NCI-H2227 (cell line): ENCODE results near the gene HRCT1.
"Not testable (repeated sequence)": the region's sequence is repeated elsewhere in the genome, so short reads cannot be mapped to it uniquely, and the experiment has no call there.

Experiments
- DNase-seq: peaks from one replicate; lab custom pipeline; 2025; ENCODE audit not compliant: unreplicated experiment; lab: John Stamatoyannopoulos, UW

HRCT1 gene

DNA sequence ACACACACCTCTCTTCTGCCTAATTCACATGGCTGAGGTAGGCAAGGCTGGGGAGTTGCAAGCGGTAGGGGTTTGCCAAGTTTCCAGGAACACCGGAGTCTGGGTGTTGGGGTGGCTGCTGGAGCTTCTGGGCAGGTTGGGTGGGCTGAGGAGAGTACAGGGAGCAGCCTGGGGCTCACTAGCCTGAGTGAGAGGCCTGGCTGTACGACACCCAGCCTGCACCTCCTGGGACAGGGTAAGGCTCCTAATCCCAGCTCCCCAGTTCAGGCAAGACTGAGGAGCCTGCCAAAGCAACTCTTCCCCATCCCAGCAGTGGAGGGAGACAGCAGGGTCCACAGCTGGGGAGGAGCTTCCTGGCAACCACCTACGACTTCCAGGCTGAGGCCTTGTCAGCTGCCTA, 11.3 kb downstream of the HRCT1 start:
- DNase-seq = no peak

DNA sequence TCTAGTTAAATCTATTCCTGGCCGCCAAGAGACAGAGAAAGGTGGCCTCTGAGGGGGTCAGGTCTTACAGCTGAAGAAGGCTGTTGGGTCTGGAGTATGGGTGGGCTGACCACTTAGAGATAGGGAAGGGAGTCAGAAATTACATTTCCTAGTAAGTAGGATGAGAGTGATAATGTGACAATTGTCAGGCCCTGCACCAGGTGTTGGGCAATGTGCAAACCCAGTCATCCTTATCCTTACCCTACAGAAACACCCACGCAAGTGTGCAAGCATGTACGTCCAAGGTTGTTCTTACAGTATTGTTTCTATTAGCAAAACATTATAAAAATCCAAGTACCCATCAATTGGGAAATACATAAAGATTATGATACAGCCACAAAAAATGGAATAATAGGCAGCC, 12.8 kb downstream of the HRCT1 start:
- no peak for DNase-seq

DNA sequence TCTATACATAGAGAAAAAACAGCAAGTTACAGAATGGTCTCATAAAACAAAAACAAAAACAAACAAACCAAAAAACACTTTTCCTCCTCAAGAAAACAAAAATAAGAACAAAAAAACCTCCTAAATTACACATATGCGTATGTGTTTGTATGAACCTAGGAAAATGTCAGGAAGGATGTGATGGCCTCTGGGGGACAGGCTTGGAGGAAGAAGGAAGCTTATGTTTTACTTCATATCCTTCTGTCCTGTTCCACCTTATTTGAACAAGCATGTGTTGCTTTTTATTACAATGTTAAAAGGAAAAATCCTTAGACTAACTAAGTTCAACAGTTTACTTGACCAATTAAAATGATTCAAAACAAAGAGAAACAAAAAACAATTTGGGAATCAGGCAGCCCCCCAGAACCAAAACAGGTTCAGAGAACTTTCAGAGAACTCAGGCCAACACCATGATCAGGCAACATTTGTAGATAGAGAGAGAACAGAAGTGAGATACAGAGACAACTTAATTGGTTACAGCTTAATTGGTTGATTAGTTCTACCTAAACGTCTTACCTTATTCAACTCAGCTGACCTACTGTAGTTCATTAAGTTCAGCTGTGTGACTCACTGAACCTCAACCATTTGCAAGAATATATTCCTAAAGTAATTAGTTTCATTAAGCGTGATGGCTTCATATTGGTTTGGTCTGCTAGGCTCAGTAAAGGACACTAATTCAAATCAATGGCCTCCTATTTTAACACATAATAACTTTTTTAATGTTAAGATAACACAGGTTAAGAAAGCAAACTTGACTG, 13.4 kb downstream of the HRCT1 start:
- DNase-seq = no peak

DNA sequence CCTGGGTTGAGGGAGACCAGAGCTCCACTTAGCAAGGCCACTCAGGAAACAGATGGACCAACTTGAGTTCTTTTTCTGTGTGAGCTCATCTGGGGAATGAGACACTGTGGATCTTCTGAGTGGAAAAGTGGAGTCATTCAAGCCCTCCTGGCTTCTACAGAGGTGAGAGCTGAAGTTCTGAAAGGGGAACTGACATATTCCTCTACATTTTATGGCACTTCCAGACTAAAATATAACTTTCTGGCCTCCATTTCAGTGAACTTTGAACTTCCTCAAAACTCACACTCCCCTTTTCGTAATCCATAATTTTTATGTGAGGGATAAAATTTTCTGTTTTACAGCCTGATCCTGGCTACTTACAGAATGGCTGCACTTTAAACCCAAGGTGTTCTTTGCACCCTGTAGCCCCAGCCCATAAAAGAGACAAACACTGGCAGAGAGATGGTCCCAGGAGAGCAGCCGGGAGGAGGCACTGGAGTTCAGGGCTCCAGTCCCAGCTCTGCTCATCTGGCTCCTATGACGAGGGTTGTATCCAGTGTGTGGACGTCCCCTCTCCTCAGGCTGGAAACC, 14.1 kb downstream of the HRCT1 start:
- no peak for DNase-seq

DNA sequence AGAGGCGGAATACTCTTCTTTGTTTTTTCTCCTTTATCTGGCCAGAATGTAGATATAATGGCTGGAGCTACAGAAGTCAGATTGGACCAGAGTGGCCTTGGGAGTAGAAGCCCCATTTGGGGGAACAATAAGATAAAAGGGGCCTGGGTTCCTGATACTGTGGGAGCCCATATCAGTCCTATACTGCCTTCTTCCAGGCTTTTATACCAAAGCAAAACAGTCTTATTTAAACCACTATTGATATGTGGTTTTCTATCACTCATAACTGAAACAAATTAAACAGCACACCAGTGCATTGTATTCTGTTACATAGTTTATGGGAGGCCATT, 17.6 kb downstream of the HRCT1 start:
- DNase-seq = no peak

DNA sequence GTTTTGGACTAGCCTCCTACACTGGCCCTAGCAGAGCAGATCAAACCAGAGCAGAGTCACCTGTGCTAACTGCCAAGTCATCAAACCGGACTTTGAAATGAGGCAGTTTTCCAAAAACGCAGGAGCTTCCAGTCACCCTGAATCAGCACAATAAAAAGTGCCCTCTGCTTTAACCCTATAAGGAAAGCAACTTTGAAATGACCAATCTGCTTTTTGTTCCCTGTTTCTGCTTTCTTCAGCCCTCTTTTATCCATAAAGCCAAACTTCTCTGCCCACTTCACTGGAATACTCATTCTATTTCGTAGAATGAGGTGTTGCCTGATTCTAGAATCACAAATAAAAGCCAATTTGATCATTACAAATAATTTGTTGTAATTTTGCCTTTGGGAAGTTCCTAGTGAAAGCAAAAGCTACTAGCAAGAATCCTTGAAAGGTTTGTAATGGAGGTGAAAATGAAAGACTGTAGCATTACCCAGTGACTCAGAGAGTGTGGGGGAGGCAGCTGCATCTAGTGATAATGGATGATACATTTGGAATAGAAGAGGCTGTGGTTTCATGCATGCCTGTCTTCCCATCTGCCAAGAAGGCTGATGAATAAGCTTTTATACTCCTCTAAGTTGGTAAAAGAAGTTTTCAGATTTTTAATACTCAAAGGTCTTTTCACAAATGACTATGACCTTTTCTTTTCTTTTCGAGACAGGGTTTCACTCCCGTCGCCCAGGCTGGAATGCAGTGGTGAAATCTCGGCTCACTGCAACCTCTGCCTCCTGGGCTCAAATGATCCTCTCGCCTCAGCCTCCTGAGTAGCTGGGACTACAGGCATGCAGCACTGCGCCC, 18.1 kb downstream of the HRCT1 start:
- DNase-seq = no peak

DNA sequence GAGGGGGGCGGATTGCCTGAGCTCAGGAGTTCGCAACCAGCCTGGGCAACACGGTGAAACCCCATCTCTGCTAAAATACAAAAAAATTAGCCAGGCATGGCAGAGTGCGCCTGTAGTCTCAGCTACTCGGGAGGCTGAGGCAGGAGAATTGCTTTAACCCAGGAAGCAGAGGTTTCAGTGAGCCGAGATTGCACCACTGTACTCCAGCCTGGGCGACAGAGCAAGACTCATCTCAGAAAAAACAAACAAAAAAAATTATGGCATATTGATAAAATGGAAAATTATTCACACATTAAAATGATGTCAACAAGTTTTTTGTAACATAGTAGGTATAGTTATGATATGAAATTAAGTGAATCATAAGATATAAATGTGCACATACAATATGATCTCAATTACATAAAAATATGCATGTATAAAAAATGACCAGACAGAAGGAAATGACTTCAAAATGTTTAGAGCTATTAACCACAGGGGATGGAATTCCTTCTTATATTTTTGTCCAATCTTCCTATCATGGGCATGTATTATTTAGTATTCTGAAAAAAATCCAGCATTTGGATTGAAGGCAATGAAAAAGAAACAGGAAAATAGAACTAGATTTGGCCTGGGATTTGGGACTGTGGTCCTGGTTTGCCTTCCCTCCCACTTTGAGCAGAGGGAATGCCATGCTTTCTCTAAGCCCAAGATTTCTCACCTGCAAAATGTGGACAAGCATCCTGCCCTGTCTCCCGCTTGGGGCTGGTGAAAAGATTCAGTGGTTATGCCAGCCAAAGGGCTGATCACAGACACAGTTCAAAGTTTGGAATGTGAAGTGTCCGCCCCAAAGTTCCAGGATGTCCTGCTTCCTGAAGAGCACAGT, 22.8 kb downstream of the HRCT1 start:
- DNase-seq = no peak

DNA sequence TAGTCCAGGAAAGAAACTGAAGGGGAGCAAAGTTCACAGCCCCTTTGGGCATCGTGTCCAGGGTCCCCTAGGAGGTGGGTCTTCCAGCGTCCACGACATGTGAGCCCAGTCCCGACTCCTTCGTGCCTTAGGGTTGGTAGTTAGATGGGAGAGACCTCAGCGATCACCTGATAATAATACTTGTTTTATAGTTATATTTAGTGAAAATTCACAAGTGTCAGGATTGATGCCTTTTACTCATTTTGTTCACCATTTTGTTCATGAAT, 23.4 kb downstream of the HRCT1 start:
- DNase-seq = no peak

DNA sequence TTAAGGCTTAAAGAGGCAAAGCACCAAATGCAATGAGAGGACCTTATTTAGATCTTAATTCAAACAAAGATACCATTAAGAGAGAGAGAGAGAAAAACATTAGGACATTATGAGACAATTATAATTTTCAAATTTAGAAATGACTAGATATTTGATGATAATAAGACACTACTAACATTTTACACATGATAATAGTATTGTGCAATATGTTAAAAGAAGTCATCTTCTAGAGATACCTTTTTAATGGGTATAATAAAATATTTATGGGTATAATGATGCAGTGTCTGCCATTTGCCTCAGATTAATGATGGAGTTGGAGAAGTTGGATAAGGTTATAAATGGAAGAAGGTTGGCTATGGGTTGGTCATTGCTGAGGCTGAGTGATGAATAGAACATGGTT, 24.5 kb downstream of the HRCT1 start:
- no peak for DNase-seq

DNA sequence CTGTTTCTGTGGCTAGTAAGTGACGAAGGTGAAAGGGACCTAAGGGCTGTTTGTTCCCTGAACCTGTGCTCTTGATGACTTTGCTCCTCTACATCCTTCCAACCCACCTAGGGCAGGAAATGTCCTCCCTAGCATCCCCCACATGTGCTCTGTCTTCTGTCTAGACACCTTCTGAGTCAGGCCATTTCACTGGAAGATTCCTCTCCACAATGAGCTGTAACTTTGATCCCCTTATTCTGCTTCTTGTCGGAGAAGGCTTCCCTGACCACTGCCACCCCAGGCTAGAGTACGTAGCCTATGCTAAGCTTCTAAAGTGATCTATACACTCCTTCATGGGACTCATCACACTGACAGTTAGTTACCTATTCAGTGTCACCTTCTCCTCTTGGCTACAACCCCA, 25.0 kb downstream of the HRCT1 start:
- DNase-seq = no peak

DNA sequence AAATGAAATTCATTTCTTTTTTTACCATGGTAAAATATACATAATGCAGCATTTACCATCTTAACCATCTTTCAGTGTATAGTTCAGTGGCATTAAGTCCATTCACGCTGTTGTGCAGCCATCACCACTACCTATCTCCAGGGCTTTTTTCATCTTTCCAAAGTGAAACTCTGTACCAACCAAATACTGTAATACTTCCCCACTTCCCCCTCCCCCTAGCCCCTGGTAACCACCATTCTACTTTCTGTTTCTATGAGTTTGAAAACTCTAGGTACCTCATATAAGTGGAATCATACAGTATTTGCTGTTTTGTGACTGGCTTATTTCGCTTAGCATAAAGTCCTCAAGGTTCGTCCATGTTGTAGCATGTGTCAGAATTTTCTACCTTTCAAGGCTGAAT, 26.7 kb downstream of the HRCT1 start:
- no peak for DNase-seq

DNA sequence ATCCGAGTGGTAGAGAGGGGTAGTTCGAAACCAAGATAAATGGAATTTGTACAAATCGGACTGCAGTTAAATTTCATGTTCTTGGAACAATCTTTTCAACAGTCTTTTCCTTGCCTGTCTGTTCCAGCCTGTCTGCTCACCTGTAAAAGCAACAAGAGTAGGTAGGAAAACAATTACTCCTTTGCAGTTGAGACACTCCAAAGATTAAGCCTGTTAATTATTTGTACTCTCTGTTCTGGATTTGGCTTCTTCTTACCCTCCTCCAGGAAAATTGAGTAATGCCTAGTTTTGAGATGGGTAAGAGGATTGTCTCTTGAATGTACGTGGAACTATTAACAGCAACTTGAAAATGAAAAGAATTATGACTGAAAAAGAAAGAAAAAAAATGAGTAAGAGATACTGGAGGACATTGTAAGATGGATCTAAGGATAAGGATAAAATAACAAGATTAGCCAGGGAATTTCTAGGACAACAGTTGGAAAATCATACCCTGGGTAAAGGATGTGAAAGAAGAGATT, 27.6 kb downstream of the HRCT1 start:
- DNase-seq = no peak

DNA sequence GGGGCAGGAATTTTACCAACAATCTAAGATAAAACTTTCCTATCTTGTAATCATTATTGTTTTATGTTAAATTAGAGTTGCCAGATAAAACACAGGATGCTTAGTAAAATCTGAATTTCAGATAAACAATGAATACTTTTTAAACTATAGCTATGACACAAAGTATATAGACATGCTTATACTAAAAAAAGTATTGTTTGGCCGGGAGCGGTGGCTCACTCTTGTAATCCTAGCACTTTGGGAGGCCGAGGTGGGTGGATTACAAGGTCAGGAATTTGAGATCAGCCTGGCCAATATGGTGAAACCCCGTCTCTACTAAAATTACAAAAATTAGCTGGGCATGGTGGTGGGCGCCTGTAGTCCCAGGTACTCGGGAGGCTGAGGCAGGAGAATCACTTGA, 28.1 kb downstream of the HRCT1 start:
- not testable (repeated sequence) for DNase-seq

DNA sequence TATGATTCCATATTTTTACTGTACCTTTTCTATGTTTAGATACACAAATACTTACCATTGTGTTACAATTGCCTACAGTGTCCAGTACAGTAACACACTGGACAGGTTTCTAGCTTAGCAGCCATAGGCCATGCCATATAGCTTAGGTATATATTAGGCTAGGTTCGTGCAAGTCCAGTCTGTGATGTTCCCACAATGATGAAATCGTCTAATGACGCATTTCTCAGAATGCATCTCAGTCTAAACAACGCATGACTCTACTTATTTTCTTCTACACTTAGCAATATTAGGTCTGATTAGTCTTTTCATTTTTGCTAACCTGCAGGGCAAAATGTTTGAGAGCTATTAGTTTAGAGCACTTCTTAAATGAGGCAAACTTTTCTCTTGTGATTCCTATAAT, 29.3 kb downstream of the HRCT1 start:
- DNase-seq = no peak

DNA sequence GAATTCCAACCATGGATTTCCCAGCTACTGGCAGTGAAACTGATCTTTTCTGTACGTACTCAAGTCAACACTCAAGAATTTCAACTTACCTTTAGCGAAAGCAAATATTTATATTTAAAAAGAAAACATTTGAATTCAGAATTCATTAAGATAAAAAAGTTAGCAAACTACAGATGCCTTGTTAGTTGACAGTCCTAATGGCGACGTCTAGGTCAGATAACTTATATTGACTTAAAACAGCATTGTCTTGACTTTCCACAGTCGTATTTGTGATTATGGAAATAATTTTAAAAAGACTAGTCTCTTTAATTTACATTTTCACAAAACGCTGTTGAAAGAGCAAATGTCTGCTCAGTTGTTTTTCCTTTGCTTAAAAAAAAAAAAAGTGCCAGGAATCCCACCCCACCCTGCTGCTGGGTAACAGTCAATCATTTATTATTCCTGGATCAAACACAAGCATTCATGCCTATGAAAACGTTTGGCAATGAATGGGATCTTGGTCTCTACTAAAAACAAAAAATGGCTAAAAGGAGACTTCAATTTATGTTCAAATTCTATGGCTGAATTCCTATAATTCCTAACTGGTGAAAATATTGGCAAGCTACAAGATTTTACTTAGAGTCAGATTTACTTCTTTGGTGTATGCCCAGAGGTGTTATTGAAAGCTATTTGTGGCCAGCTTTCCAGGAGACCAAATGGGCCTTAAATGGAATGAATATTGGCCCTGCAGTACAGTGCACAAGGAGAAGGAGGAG, 29.9 kb downstream of the HRCT1 start:
- DNase-seq = no peak

DNA sequence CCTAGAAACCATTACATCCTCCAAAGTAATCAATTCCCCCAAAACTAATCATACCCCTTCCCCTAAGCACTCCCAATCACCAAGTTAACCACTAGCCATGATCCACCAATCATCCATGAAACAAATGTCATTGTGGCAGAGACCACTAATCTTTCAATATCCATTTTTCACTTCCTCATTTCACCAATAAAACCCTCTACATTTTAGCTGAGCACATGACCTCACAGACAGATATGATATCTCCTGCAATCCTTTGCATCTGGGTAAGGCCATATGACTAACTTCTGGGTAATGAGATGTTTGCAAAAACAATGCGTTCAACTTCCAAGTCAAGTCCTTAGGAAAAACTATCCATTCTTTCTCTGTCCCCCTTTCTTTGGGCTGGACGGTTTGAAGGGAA, 31.2 kb downstream of the HRCT1 start:
- DNase-seq = no peak

DNA sequence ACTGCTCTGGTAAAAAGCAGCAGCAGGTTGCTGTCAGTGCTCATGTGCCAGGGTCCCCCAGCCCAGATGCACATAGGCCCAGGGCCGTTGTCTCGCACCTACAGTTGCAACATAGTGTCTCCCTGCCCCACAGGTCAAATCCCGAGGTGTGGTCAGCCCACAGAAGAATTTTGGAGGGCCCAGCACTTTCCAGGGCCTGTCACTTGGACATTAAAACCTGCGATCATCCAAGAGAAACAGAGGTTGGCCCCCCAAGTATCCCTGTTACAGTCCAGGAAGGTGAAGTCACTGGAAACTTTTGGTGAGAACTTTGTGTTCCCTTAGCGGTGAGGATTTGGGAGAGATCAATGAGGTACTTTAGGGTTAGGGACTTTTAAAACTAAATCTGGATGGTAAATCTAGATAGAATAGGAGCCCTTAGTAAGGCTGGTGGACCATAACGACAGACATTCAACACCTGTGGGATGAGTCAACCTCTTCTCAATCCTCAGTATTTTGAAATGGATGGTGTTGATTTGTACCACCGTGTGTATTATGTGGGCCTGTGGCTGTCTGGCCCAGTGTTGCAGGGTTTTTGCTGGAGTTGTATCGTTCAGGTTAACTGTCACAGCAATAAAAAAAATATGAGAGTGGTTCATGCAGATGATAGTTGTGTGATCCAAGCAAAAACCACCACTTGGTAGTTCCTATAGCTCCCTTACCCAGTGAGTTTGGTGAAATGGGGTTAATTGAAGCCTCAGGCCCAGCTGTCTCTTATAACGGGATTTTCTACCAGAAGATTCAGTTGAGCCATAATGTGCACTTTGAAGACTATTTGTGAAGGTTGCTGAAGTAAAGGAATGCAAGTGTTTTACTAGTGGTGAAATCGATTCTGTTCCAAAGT, 32.7 kb downstream of the HRCT1 start:
- DNase-seq = no peak

DNA sequence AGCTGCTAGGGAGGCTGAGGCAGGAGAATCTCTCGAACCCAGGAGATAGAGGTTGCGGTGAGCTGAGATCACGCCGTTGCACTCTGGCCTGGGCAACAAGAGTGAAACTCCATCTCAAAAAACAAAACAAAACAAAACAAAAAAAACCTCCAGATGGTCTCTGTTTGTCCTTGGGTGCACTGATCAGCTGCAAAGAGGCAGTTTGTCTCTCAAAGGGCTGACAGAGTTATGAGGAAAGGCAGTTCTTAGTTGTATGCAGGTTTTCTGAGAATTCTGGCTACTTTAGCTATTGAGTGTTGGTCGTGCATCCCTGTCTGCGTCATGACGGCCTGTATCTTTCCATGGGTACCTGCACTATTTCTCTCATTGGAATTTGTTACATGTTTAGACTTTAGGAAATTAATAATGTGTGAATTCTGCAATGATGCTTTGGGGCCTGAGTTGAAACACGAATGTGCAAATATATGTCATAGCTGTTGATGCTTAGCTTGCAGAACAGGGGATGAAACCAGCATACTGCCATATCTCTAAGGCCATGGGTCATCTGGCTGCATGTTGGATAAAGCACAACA, 33.8 kb downstream of the HRCT1 start:
- no peak for DNase-seq
